HG03039 (cell line): ENCODE results near the gene ADSS1.

Source experiments
- ATAC-seq: cut with Tn5 transposase; IDR thresholded peaks from one replicate; pipeline ENCODE4 v1.9.1; 2021; ENCODE audit warnings: mild to moderate bottlenecking, moderate library complexity; ENCODE audit not compliant: unreplicated experiment

Gene ADSS1

DNA sequence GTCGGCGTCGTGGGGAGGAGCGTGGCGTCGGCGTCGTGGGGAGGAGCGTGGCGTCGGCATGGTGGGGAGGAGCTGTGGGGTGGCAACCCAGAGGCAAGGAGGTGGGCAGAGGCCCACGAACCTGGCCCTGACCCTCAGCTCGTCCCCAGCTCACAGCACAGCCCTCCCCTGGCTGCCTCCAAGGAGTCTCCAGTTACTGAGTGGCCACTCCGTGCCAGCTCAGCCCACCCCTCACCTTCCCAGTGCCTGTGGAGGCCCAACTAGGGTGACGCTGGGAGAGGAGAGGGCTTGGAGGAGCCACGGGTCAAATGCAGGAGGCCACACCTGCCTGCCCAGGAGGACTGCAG lies 5.8 kb downstream of the ADSS1 start:
- no peak for ATAC-seq

DNA sequence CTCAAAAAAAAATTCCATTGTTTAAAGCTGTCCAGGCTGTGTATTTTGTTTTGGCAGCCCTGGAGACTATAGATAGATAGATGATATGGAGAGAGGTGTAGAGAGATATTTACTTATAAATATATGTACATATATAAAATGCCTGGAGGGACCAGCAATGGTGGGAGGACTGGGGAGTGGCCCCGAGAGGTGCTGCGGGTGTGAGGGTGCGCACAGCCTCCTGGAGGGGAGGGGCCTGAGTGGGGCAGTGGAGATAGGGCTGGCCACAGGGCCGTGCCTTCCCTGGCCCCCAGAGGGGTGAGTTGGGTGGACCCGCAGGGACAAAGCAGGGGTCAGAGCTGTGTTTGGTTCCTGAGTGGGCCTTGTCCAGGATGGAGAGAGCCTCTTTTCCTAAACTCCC lies 6.5 kb downstream of the ADSS1 start:
- ATAC-seq = no peak

- no peak for ATAC-seq
Measured at GRCh38 chr14:104731320-104732294, 7.6 kb downstream of the ADSS1 start.

- no peak for ATAC-seq
Measured at GRCh38 chr14:104732355-104732804, 8.4 kb downstream of the ADSS1 start.

- ATAC-seq = no peak
Measured at GRCh38 chr14:104732931-104733681, 9.1 kb downstream of the ADSS1 start.

GRCh38 chr14:104734051-104734587 lies 10.1 kb downstream of the ADSS1 start:
- ATAC-seq = no peak

GRCh38 chr14:104734601-104734990 lies 10.6 kb downstream of the ADSS1 start:
- ATAC-seq = no peak

GRCh38 chr14:104734991-104735779 lies 11.2 kb downstream of the ADSS1 start:
- ATAC-seq = no peak

GRCh38 chr14:104735830-104736642 lies 12.0 kb downstream of the ADSS1 start:
- no peak for ATAC-seq

GRCh38 chr14:104738375-104739019 lies 14.5 kb downstream of the ADSS1 start:
- ATAC-seq = no peak

GRCh38 chr14:104739026-104739425 lies 15.0 kb downstream of the ADSS1 start:
- no peak for ATAC-seq

DNA sequence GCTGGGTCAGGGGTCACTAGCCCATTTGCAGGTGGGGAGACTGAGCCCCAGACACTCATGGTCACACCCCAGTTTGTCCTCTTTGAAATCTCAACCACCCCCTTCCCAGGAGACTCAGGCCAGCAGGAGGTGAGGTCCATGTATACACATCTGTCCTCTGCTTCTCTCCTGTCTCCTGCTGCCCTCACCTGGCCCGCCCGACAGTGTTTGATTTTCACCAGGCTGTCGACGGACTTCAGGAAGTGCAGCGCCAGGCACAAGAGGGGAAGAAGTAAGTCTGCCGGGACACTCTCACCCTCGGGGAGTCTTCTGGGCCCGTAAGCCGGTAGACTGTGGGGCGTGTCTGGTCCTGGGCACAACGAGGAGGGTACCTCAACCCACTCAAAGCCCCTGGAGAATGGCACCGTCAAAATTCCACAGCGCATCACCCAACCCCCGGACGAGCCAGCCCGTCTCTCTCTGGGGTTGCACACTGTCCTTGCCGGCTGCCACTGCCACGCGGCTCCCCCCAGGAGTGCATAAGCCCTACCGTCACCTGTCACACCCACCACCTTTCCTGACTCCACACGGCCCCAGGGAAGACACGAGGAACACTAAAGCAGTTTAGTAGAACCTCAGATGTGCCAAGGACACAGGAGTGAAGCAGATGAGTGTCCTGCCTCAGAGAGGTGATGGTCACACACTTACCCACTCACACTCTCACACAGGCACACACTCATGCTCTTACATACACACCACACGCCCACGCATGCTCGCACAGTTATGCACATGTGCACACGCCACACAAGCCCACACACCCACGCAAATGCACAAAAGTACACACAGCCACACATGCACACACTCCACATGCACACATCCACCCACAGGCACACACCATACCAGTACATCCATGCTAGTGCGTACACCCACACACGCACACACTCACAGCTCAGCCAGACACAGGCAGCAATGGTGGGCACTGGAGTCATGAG lies 15.8 kb downstream of the ADSS1 start:
- no peak for ATAC-seq

GRCh38 chr14:104741108-104741802 lies 17.2 kb downstream of the ADSS1 start:
- ATAC-seq = no peak

GRCh38 chr14:104741803-104742251 lies 17.8 kb downstream of the ADSS1 start:
- no peak for ATAC-seq

GRCh38 chr14:104742586-104743455 lies 18.8 kb downstream of the ADSS1 start:
- ATAC-seq = no peak

DNA sequence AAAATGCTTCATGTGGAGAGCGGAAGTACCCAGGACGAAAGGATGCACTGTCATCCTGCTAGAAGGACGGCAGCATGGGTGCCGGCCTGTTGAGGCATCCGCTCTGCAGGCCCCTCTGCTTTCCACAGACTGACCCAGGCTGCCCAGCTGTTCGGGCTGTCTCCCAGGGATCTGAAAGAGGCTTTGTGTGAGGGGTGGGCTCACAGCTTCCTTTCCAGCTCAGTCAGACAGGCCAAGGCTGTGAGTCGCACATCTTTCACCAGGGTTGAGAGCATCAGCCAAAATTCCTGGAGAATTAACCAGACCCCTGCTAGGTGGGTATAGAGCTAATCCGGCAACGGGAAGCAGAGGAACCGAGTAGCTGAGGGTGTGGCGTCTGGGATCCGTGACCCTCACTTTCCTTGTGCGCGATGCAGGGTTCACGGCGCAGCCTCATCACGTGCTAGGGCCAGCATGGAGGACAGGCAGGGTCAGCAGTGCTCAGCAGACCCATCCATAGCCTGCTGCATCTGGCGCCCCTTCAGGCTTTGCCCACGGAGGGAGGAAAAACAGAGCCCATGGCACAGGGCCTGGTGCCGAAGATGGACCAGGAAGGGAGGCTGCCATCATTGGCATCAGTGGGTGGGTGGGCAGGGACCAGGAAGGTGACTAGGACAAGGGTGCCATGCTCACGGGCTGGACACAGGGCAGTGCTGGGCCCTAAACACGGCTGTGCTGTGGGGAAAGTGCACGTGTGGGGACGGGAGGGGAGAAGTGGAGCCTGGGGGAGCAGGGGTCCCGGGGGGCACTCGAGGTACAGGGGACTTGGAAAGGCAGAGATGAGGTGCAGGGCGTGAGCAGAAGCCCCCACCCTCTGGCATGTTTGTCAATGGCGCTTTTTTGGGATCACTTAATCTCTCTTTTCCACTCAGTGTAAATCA lies 19.7 kb downstream of the ADSS1 start:
- no peak for ATAC-seq
